Activated naive CD8-positive, alpha-beta T cell treated with anti-CD3 and anti-CD28 coated beads, Interleukin-2, amount 10 ng/mL, durations not matched to agents 7 days and 5 days (primary cell): ENCODE data around the gene ALDH1A3. TPM values are rescaled to one million over a fixed set of nuclear protein-coding genes. Genes with fewer than 3 reads are reported as not detected.
"Not testable (repeated sequence)": the region's sequence is repeated elsewhere in the genome, so short reads cannot be mapped to it uniquely, and the experiment has no call there.

Experiments used
- ATAC-seq: fragments of 150-1000 bp; cut with Tn5 transposase; one replicate; pipeline ENCODE4 v1.10.0; 2021; ENCODE audit warnings: low read depth, moderate library complexity
- POLR2A ChIA-PET: fragments of 350-600 bp; sonication (Branson Sonifier 250); formaldehyde crosslinking; loops from one replicate; lab custom pipeline; 2021; ENCODE audit warnings: antibody characterized with exemption; lab: Charles Lee
- DNase-seq: peaks from one replicate; pipeline ENCODE4 v3.0.0; 2021
- H3K27ac Mint-ChIP-seq: one replicate; pipeline ENCODE4 v1.8.0; 2022; ENCODE audit warnings: mild to moderate bottlenecking, mixed read lengths
- H3K27me3 Mint-ChIP-seq: one replicate; pipeline ENCODE4 v1.8.0; 2022; ENCODE audit warnings: mild to moderate bottlenecking, moderate library complexity, mixed read lengths
- H3K36me3 Mint-ChIP-seq: one replicate; pipeline ENCODE4 v1.8.0; 2021; ENCODE audit warnings: mild to moderate bottlenecking, mixed read lengths
- H3K4me1 Mint-ChIP-seq: one replicate; pipeline ENCODE4 v1.8.0; 2021; ENCODE audit warnings: mixed read lengths
- H3K4me3 Mint-ChIP-seq: one replicate; pipeline ENCODE4 v1.8.0; 2022; ENCODE audit warnings: mild to moderate bottlenecking, moderate library complexity, mixed read lengths
- H3K9me3 Mint-ChIP-seq: one replicate; pipeline ENCODE4 v1.8.0; 2021; ENCODE audit warnings: mixed read lengths
- total RNA-seq, 2 experiments: library from RNA; stranded (reverse); gene quantifications; one replicate each; pipeline ENCODE4 v1.2.3, GENCODE V29; 2021

The ALDH1A3 gene
- total RNA-seq, 2 experiments from 2014 or later: not detected

DNA sequence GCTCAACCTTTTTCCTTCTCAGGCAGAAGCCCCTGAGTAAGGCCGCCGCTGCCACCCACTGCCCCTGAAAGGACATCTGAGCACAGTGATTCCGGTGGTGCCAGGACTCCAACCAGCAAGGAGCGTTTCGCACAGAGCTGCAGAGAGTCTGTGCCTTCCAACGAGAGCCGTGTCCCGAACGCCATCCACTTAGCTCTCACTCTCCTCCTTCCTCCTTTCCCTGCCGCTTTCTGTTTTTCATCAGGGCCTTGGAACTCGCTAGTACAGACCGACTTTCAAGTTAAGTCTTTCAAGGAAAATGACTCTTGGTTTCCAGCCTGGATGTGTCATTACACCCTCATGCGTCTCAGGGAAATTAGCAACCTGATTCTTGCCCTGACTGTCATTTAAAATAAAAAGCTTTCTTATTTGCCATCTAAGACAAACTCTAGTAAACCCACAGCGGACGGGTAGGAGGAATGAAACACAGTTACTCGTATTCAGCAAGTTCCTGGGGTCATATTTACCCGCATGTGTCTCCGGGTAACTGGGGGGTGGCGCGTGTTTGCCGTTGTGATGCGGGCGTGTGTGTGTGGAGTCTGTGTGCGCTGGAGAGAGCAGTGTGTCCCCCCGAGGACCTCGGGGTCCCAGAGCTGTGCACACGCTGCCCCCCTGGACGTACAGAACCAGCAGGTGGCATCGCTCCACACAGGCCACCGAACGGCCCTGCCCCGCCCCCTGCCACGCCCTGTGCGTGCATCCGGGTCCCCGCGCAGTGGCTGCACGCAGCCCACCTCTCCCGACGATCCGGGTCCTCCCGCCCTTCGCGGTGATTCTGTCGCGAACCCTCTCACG is 30.4 kb upstream of the ALDH1A3 start:
- DNase-seq (peak; percentile 79), ATAC-seq (peak; percentile 91)
- peak overlapping the region; percentile 82 for H3K4me3 Mint-ChIP-seq
- H3K9me3 Mint-ChIP-seq: no peaks in the 10 kb centered on the region
- peaks cover 12% of the 10 kb centered on the region for H3K27me3 Mint-ChIP-seq
- peaks cover 1% of the 10 kb centered on the region for H3K4me1 Mint-ChIP-seq
- no peaks in the 10 kb centered on the region for H3K36me3 Mint-ChIP-seq
- POLR2A ChIA-PET: no interaction called here
- H3K27ac Mint-ChIP-seq: peak overlapping the region; percentile 46

DNA sequence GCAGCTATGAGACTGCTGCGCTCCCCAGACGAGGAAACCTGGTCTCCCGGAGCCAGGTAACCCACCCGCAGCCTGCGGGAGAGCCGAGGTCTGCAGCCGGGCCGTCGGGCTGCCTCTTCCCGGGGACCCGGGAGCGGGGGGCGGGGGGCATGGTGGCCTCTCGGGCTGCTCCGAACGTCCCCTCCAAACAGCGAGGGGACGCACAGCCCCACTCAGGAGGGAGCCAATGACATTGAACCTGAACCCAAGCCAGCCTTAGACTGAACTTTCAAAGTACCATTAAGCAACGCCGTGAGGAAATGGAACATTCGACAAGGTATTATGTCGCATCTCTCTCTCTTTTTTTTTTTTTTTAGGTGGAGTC is 29.8 kb upstream of the ALDH1A3 start:
- H3K9me3 Mint-ChIP-seq: no peaks in the 10 kb centered on the region
- POLR2A ChIA-PET: interaction anchor here (0.7 kb wide), 2 partner anchors 14 to 18 kb away, joined by 3 to 4 read pairs; no protein-coding TSS in a partner anchor
- ATAC-seq (no peak), DNase-seq (no peak)
- H3K36me3 Mint-ChIP-seq: no peaks in the 10 kb centered on the region
- H3K4me3 Mint-ChIP-seq: peak overlapping the region; percentile 82
- peaks cover 1% of the 10 kb centered on the region for H3K4me1 Mint-ChIP-seq
- H3K27ac Mint-ChIP-seq: no peak overlapping the region
- H3K27me3 Mint-ChIP-seq: peaks cover 14% of the 10 kb centered on the region

DNA sequence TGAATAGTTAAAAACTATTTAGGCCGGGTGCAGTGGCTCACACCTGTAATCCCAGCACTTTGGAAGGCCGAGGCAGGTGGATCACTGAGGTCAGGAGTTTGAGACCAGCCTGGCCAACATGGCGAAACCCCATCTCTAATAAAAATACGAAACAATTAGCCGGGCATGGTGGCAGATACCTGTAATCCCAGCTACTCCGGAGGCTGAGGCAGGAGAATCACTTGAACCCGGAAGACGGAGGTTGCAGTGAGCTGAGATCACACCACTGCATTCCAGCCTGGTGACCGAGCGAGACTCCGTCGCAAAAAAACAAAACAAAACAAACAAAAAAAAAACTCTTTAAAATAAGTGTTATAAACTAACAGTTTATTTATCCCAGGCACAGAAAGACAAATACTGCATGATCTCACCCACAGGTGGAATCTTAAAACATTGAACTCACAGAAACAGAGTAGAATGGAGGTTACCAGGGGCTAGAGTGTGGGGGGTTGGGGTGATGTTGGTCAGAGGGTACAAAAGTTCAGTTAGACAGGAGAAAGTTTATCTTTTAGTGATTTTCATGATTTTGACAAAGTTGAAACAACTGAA is 28.1 kb upstream of the ALDH1A3 start:
- DNase-seq, H3K9me3 Mint-ChIP-seq, H3K36me3 Mint-ChIP-seq, ATAC-seq, H3K27ac Mint-ChIP-seq, H3K4me3 Mint-ChIP-seq, H3K4me1 Mint-ChIP-seq, H3K27me3 Mint-ChIP-seq, POLR2A ChIA-PET: not testable (repeated sequence)

DNA sequence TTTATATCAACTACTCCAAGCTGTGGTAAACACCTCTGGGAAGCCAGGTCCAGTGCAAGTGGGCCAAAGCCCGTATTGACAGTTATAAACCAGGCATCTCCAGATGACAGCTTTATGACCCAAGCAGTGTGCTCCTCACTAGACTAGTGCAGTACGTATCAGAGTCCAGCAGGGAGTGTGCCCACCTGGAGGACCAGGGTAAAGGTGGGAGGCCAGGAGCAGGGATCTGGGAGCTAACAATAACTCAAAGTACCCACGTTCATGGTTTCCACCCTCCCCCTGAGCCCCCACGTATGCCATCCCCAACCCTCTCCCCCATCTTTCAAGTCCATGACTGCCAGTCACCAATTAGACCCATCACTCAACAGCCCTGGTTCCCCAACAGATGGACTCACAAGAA is 27.0 kb upstream of the ALDH1A3 start:
- Mint-ChIP-seq H3K36me3 (no peaks in the 10 kb centered on the region), H3K4me1 (peaks cover 1% of the 10 kb centered on the region), H3K4me3 (no peak overlapping the region), H3K27me3 (peaks cover 8% of the 10 kb centered on the region), H3K9me3 (no peaks in the 10 kb centered on the region), H3K27ac (no peak overlapping the region)
- ATAC-seq: no peak
- POLR2A ChIA-PET: no interaction called here
- DNase-seq: no peak

GRCh38 chr15:100853676-100854440 is 25.8 kb upstream of the ALDH1A3 start:
- no peak for ATAC-seq
- Mint-ChIP-seq H3K27ac (no peak overlapping the region), H3K4me1 (peaks cover 1% of the 10 kb centered on the region), H3K9me3 (no peaks in the 10 kb centered on the region), H3K36me3 (no peaks in the 10 kb centered on the region), H3K27me3 (peaks cover 5% of the 10 kb centered on the region), H3K4me3 (no peak overlapping the region)
- POLR2A ChIA-PET: no interaction called here
- DNase-seq: no peak

- no peak for ATAC-seq
- POLR2A ChIA-PET: no interaction called here
- Mint-ChIP-seq H3K27me3 (peaks cover 3% of the 10 kb centered on the region), H3K27ac (no peak overlapping the region), H3K4me3 (no peak overlapping the region), H3K36me3 (no peaks in the 10 kb centered on the region), H3K4me1 (no peaks in the 10 kb centered on the region), H3K9me3 (no peaks in the 10 kb centered on the region)
- no peak for DNase-seq
These were observed 22.8 kb upstream of the ALDH1A3 start for GRCh38 chr15:100856867-100857266.

GRCh38 chr15:100858294-100858693 is 21.3 kb upstream of the ALDH1A3 start:
- Mint-ChIP-seq H3K4me1 (no peaks in the 10 kb centered on the region), H3K27me3 (peaks cover 3% of the 10 kb centered on the region), H3K9me3 (no peaks in the 10 kb centered on the region), H3K36me3 (no peaks in the 10 kb centered on the region), H3K4me3 (no peak overlapping the region), H3K27ac (no peak overlapping the region)
- DNase-seq (no peak), ATAC-seq (no peak)
- POLR2A ChIA-PET: no interaction called here

GRCh38 chr15:100859970-100860828 is 19.4 kb upstream of the ALDH1A3 start:
- no peak for ATAC-seq
- DNase-seq: no peak
- Mint-ChIP-seq H3K27me3 (peaks cover 13% of the 10 kb centered on the region), H3K9me3 (no peaks in the 10 kb centered on the region), H3K27ac (no peak overlapping the region), H3K4me3 (no peak overlapping the region), H3K36me3 (no peaks in the 10 kb centered on the region), H3K4me1 (no peaks in the 10 kb centered on the region)
- POLR2A ChIA-PET: no interaction called here

GRCh38 chr15:100860829-100861510 is 18.7 kb upstream of the ALDH1A3 start:
- no peaks in the 10 kb centered on the region for H3K4me1 Mint-ChIP-seq
- H3K9me3 Mint-ChIP-seq: no peaks in the 10 kb centered on the region
- no peak overlapping the region for H3K4me3 Mint-ChIP-seq
- H3K27me3 Mint-ChIP-seq: peaks cover 13% of the 10 kb centered on the region
- no peaks in the 10 kb centered on the region for H3K36me3 Mint-ChIP-seq
- H3K27ac Mint-ChIP-seq: no peak overlapping the region
- ATAC-seq: no peak
- DNase-seq: no peak
- POLR2A ChIA-PET: no interaction called here

GRCh38 chr15:100861511-100861991 is 18.1 kb upstream of the ALDH1A3 start:
- Mint-ChIP-seq H3K4me3 (no peak overlapping the region), H3K4me1 (no peaks in the 10 kb centered on the region), H3K36me3 (no peaks in the 10 kb centered on the region), H3K27me3 (peaks cover 13% of the 10 kb centered on the region), H3K9me3 (no peaks in the 10 kb centered on the region), H3K27ac (no peak overlapping the region)
- no peak for DNase-seq
- POLR2A ChIA-PET: no interaction called here
- ATAC-seq: no peak

DNA sequence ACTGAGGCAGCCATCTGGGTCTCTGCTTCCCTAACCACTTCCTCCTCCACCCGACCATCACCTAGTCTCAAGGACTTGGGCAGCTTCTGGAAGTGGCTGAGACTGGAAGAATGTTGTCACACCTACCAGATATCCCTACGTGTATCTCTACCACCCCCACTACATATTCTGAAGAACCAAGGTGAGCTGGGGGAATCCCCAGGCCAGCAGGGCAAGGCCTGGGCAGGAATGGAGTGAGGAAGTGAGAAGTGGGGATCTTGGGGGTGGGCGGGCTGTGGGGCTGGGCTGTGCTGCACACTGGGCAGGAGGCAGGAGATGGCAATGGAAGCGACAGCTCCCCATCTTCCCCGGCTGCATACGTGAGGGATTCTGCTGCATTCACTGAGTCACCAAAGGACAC is 17.5 kb upstream of the ALDH1A3 start:
- no peak overlapping the region for H3K4me3 Mint-ChIP-seq
- POLR2A ChIA-PET: no interaction called here
- no peak overlapping the region for H3K27ac Mint-ChIP-seq
- ATAC-seq (no peak), DNase-seq (no peak)
- no peaks in the 10 kb centered on the region for H3K4me1 Mint-ChIP-seq
- no peaks in the 10 kb centered on the region for H3K36me3 Mint-ChIP-seq
- peaks cover 11% of the 10 kb centered on the region for H3K27me3 Mint-ChIP-seq
- no peaks in the 10 kb centered on the region for H3K9me3 Mint-ChIP-seq

GRCh38 chr15:100863075-100863795 is 16.4 kb upstream of the ALDH1A3 start:
- no peak overlapping the region for H3K27ac Mint-ChIP-seq
- POLR2A ChIA-PET: no interaction called here
- no peaks in the 10 kb centered on the region for H3K36me3 Mint-ChIP-seq
- H3K4me3 Mint-ChIP-seq: no peak overlapping the region
- H3K9me3 Mint-ChIP-seq: no peaks in the 10 kb centered on the region
- ATAC-seq (no peak), DNase-seq (no peak)
- H3K4me1 Mint-ChIP-seq: no peaks in the 10 kb centered on the region
- peaks cover 11% of the 10 kb centered on the region for H3K27me3 Mint-ChIP-seq
